Measurements from ENCODE around the gene PHACTR1. TPM values are rescaled to one million over a fixed set of nuclear protein-coding genes. Genes with fewer than 3 reads are reported as not detected.
A peak's percentile ranks its signal among the peaks of the same experiment; 100 is the strongest.

The PHACTR1 gene
- total RNA-seq, 1 donor from 2014 or later, result 1.0 TPM

- no peak for DNase-seq (ENCODE audit: low read depth in 2 of 2)
Observed at GRCh38 chr6:12947967-12948366, 231.4 kb downstream of the PHACTR1 start.

GRCh38 chr6:12950976-12951375 lies 234.4 kb downstream of the PHACTR1 start:
- DNase-seq (ENCODE audit: low read depth in 2 of 2), result no peak

- DNase-seq (ENCODE audit: low read depth in 2 of 2), result no peak
Observed at GRCh38 chr6:12951415-12951814, 234.8 kb downstream of the PHACTR1 start.

GRCh38 chr6:12952318-12952717 lies 235.8 kb downstream of the PHACTR1 start:
- no peak for DNase-seq (ENCODE audit: low read depth in 2 of 2)

GRCh38 chr6:12955956-12956355 lies 239.4 kb downstream of the PHACTR1 start:
- DNase-seq (ENCODE audit: low read depth in 2 of 2), result no peak

- DNase-seq (ENCODE audit: low read depth in 2 of 2), result no peak
Observed at GRCh38 chr6:12956991-12957320, 240.4 kb downstream of the PHACTR1 start.

GRCh38 chr6:12957321-12958051 lies 240.9 kb downstream of the PHACTR1 start:
- peak in 1 of 2 donors; percentile 65 for DNase-seq (ENCODE audit: low read depth in 2 of 2)

GRCh38 chr6:12958052-12958706 lies 241.6 kb downstream of the PHACTR1 start:
- peak in 1 of 2 donors; percentile 40 for DNase-seq (ENCODE audit: low read depth in 2 of 2)

- no peak for DNase-seq (ENCODE audit: low read depth in 2 of 2)
Observed at GRCh38 chr6:12961761-12962160, 245.2 kb downstream of the PHACTR1 start.

GRCh38 chr6:12962529-12962928 lies 246.0 kb downstream of the PHACTR1 start:
- no peak for DNase-seq (ENCODE audit: low read depth in 2 of 2)

GRCh38 chr6:12962987-12963386 lies 246.4 kb downstream of the PHACTR1 start:
- DNase-seq (ENCODE audit: low read depth in 2 of 2), result peak in 1 of 2 donors; percentile 74

- DNase-seq (ENCODE audit: low read depth in 2 of 2), result no peak
Observed at GRCh38 chr6:12963567-12963966, 247.0 kb downstream of the PHACTR1 start.

GRCh38 chr6:12967686-12968085 lies 251.1 kb downstream of the PHACTR1 start:
- peak in 1 of 2 donors; percentile 41 for DNase-seq (ENCODE audit: low read depth in 2 of 2)

- DNase-seq (ENCODE audit: low read depth in 2 of 2), result no peak
Observed at GRCh38 chr6:12968290-12968689, 251.7 kb downstream of the PHACTR1 start.

GRCh38 chr6:12968839-12969558 lies 252.4 kb downstream of the PHACTR1 start:
- DNase-seq (ENCODE audit: low read depth in 2 of 2), result no peak

- no peak for DNase-seq (ENCODE audit: low read depth in 2 of 2)
Observed at GRCh38 chr6:12969966-12970365, 253.4 kb downstream of the PHACTR1 start.

GRCh38 chr6:12973386-12973785 lies 256.8 kb downstream of the PHACTR1 start:
- DNase-seq (ENCODE audit: low read depth in 2 of 2), result no peak

- no peak for DNase-seq (ENCODE audit: low read depth in 2 of 2)
Observed at GRCh38 chr6:12974551-12974950, 258.0 kb downstream of the PHACTR1 start.

GRCh38 chr6:12976366-12976765 lies 259.8 kb downstream of the PHACTR1 start:
- no peak for DNase-seq (ENCODE audit: low read depth in 2 of 2)

- no peak for DNase-seq (ENCODE audit: low read depth in 2 of 2)
Observed at GRCh38 chr6:12977206-12977605, 260.6 kb downstream of the PHACTR1 start.

- no peak for DNase-seq (ENCODE audit: low read depth in 2 of 2)
Observed at GRCh38 chr6:12977806-12978205, 261.2 kb downstream of the PHACTR1 start.

- no peak for DNase-seq (ENCODE audit: low read depth in 2 of 2)
Observed at GRCh38 chr6:12980741-12981140, 264.2 kb downstream of the PHACTR1 start.

- DNase-seq (ENCODE audit: low read depth in 2 of 2), result no peak
Observed at GRCh38 chr6:12984776-12985175, 268.2 kb downstream of the PHACTR1 start.

Data from dermis microvascular lymphatic vessel endothelial cell (primary cell).